SH-SY5Y (cell line): ENCODE measurements around the gene UFSP2.

ENCODE experiments used
- GATA2 ChIP-seq: IDR thresholded peaks from 2 replicates; pipeline ENCODE4 v1.6.1; 2011; ENCODE audit warnings: mild to moderate bottlenecking, low read depth, low read length
- GATA3 ChIP-seq: IDR thresholded peaks from 2 replicates; pipeline ENCODE4 v1.6.1; 2011; ENCODE audit warnings: low read depth, mild to moderate bottlenecking, low read length, moderate library complexity

DNA sequence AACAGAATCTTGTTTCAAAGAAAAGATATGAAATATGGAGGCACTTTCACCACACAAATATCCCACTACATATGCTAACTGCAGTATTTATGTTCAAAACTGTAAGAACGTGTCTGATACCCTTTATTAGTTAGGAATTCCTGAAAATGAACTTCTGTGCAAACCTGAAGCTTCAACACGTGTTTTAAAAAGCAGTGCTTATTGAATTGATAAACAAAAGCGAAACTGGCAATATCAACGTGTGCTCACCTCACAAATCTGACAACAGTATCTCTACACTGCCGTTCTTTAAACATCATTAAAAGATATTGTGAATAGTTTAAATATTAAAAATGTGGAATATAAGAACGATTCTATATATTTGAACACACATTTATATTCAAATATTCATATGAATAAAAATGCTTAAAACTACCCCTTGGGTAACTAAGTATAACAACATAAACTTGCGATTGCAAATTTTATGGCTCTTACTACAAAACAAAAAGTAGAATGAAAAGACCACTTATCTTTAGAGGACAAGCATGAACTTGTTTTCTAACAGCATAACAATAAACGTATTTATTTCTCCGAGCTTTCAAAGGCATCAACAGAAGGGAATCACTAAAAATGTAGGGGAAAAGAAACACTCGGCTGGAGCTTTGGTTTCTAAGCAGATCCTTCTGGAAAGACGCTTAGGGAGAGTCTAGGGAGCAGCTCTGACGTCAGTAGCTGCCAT is 30.4 kb downstream of the UFSP2 start, which contains the start of gene LRP2BP:
- TF ChIP-seq GATA3: no peak
- no peak for TF ChIP-seq GATA2
